ES-I3 (cell line): ENCODE measurements around the gene HORMAD1.
"Not testable (repeated sequence)": the region's sequence is repeated elsewhere in the genome, so short reads cannot be mapped to it uniquely, and the experiment has no call there.

Experiments
- H3K36me3 ChIP-seq: 2 replicates; pipeline ENCODE4 v1.6.1; 2013; ENCODE audit warnings: mild to moderate bottlenecking, low read length, control low read depth, moderate library complexity; ENCODE audit not compliant: insufficient read depth
- H3K4me1 ChIP-seq: 2 replicates; pipeline ENCODE4 v1.6.1; 2013; ENCODE audit warnings: mild to moderate bottlenecking, control low read depth, low read length; ENCODE audit not compliant: insufficient read depth
- H3K9ac ChIP-seq: 2 replicates; pipeline ENCODE4 v1.6.1; 2013; ENCODE audit warnings: low read depth, mild to moderate bottlenecking, low read length, moderate library complexity
- H3K9me3 ChIP-seq: 2 replicates; pipeline ENCODE4 v1.6.1; 2013; ENCODE audit warnings: mild to moderate bottlenecking, low read length, moderate library complexity; ENCODE audit not compliant: control insufficient read depth, insufficient read depth

Gene HORMAD1

GRCh38 chr1:150686275-150686674, 34.4 kb downstream of the HORMAD1 start:
- peaks cover 6% of the 10 kb centered on the region; the same call in 1 of the 2 replicates for H3K36me3 ChIP-seq
- H3K9me3 ChIP-seq, result no peaks in the 10 kb centered on the region
- H3K4me1 ChIP-seq, result peaks cover 8% of the 10 kb centered on the region; the same call in 1 of the 2 replicates
- no peak overlapping the region for H3K9ac ChIP-seq

GRCh38 chr1:150683914-150684313, 36.8 kb downstream of the HORMAD1 start:
- H3K36me3 ChIP-seq, result peaks cover 6% of the 10 kb centered on the region; the same call in 1 of the 2 replicates
- H3K9ac ChIP-seq, result no peak overlapping the region
- no peaks in the 10 kb centered on the region for H3K9me3 ChIP-seq
- H3K4me1 ChIP-seq, result peaks cover 8% of the 10 kb centered on the region; the same call in 1 of the 2 replicates

GRCh38 chr1:150678988-150679387, 41.7 kb downstream of the HORMAD1 start:
- Histone ChIP-seq H3K9ac (no peak overlapping the region), H3K36me3 (no peaks in the 10 kb centered on the region), H3K4me1 (peaks cover 3% of the 10 kb centered on the region; the same call in 1 of the 2 replicates)

GRCh38 chr1:150674881-150675280, 45.8 kb downstream of the HORMAD1 start:
- Histone ChIP-seq H3K4me1 (no peaks in the 10 kb centered on the region), H3K9ac (no peak overlapping the region), H3K36me3 (no peaks in the 10 kb centered on the region), H3K9me3 (no peaks in the 10 kb centered on the region)

More at GRCh38 chr1:150678988-150679387, 41.7 kb downstream of the HORMAD1 start:
- no peaks in the 10 kb centered on the region for H3K9me3 ChIP-seq

GRCh38 chr1:150663321-150663720, 57.4 kb downstream of the HORMAD1 start:
- H3K9me3 ChIP-seq, result no peaks in the 10 kb centered on the region; the same call in 1 of the 2 replicates
- no peaks in the 10 kb centered on the region for H3K4me1 ChIP-seq
- peaks cover 10% of the 10 kb centered on the region for H3K36me3 ChIP-seq
- H3K9ac ChIP-seq, result no peak overlapping the region

- no peaks in the 10 kb centered on the region; the same call in 1 of the 2 replicates for H3K9me3 ChIP-seq
- no peak overlapping the region for H3K9ac ChIP-seq
- H3K36me3 ChIP-seq, result peaks cover 11% of the 10 kb centered on the region
- H3K4me1 ChIP-seq, result no peaks in the 10 kb centered on the region
Measured at GRCh38 chr1:150662811-150663210, 57.9 kb downstream of the HORMAD1 start.

DNA sequence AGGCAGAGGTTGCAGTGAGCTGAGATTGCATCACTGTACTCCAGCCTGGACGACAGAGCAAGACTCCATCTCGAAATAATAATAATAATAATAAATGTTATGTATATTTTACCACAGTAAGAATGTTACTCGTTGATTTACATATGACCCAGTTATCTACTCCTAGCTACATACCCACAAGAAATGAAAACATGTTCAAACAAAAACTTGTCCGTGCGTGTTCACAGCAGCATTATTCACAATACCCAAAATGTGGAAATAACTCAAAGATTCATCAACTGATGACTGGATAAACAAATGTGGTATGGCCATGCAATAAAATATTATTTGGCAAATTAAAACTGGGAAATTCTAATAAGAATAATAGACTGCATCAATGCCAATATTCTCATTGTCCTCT, 59.5 kb downstream of the HORMAD1 start:
- no peaks in the 10 kb centered on the region for H3K4me1 ChIP-seq
- no peaks in the 10 kb centered on the region; the same call in 1 of the 2 replicates for H3K9me3 ChIP-seq
- no peak overlapping the region for H3K9ac ChIP-seq
- peaks cover 11% of the 10 kb centered on the region for H3K36me3 ChIP-seq

DNA sequence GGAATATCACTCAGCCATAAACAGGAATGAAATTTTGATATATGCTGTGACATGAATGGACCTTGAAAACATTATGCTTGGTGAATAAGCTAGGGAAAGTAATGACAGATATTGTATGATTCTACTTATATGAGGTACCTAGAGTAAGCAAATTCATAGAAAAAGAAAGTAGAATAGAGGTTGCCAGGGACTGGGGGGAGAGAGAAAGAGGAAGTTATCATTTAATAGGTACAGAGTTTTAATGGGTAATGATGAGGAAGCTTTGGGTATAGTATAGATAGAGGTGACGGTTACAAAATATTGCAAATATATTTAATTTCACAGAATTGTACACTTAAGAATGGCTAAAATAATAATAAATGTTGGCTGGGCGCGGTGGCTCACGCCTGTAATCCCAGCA, 60.1 kb downstream of the HORMAD1 start:
- Histone ChIP-seq H3K9me3 (no peaks in the 10 kb centered on the region; the same call in 1 of the 2 replicates), H3K4me1 (no peaks in the 10 kb centered on the region), H3K36me3 (peaks cover 11% of the 10 kb centered on the region), H3K9ac (no peak overlapping the region)

GRCh38 chr1:150657064-150657463, 63.6 kb downstream of the HORMAD1 start:
- not testable (repeated sequence) for H3K9ac ChIP-seq, H3K9me3 ChIP-seq, H3K4me1 ChIP-seq
- H3K36me3 ChIP-seq, result peaks cover 11% of the 10 kb centered on the region

DNA sequence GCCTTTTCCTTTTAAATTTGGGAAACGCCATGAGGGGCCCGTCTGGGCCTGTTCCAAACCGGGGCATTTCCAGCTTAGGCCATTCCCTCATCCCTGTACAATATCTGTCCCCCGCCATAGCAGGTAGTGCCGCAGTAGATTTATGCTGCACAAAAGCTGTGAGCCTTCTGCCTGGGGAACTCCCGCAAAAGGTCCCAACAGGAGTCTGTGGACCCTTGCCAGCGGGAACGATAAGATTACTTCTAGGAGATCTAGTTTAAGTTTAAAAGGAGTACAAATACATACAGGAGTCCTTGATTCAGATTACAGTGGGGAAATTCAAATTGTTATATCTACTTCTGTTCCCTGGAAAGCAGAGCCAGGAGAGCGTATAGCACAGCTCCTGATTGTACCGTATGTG, 66.1 kb downstream of the HORMAD1 start:
- H3K4me1 ChIP-seq, result not testable (repeated sequence)

GRCh38 chr1:150650193-150650592, 70.5 kb downstream of the HORMAD1 start:
- H3K9me3 ChIP-seq, result no peaks in the 10 kb centered on the region
- peaks cover 7% of the 10 kb centered on the region for H3K36me3 ChIP-seq
- peaks cover 12% of the 10 kb centered on the region for H3K4me1 ChIP-seq
- H3K9ac ChIP-seq, result no peak overlapping the region

More for the DNA sequence above, 66.1 kb downstream of the HORMAD1 start:
- H3K36me3 ChIP-seq, H3K9ac ChIP-seq, H3K9me3 ChIP-seq: not testable (repeated sequence)

GRCh38 chr1:150649441-150650075, 71.1 kb downstream of the HORMAD1 start:
- no peaks in the 10 kb centered on the region for H3K9me3 ChIP-seq
- peaks cover 7% of the 10 kb centered on the region for H3K36me3 ChIP-seq
- no peak overlapping the region for H3K9ac ChIP-seq
- H3K4me1 ChIP-seq, result peaks cover 12% of the 10 kb centered on the region
